ENCODE data around the gene MAP3K2.
"Not testable (repeated sequence)": the region's sequence is repeated elsewhere in the genome, so short reads cannot be mapped to it uniquely, and the experiment has no call there.

Gene MAP3K2

GRCh38 chr2:127414638-127415592 is 27.1 kb upstream of the MAP3K2 start:
- no peak overlapping the region for H3K4me3 ChIP-seq (ENCODE audit: low read depth, low read length)
- no peak for TF ChIP-seq CTCF (IDR thresholded peaks at IDR 0.05; ENCODE audit: low read depth, low read length)

GRCh38 chr2:127413782-127414637 is 26.2 kb upstream of the MAP3K2 start:
- no peak overlapping the region for H3K4me3 ChIP-seq (ENCODE audit: low read depth, low read length)

GRCh38 chr2:127413200-127413599 is 25.4 kb upstream of the MAP3K2 start:
- H3K4me3 ChIP-seq (ENCODE audit: low read depth, low read length), result no peak overlapping the region
- TF ChIP-seq CTCF (IDR thresholded peaks at IDR 0.05; ENCODE audit: low read depth, low read length), result no peak

More at GRCh38 chr2:127413782-127414637, 26.2 kb upstream of the MAP3K2 start:
- TF ChIP-seq CTCF (IDR thresholded peaks at IDR 0.05; ENCODE audit: low read depth, low read length), result no peak

- no peak overlapping the region for H3K4me3 ChIP-seq (ENCODE audit: low read depth, low read length)
Measured at GRCh38 chr2:127411653-127412369, 24.0 kb upstream of the MAP3K2 start.

GRCh38 chr2:127410871-127411652 is 23.3 kb upstream of the MAP3K2 start:
- H3K4me3 ChIP-seq (ENCODE audit: low read depth, low read length), result no peak overlapping the region
- TF ChIP-seq CTCF (IDR thresholded peaks at IDR 0.05; ENCODE audit: low read depth, low read length), result no peak

More at GRCh38 chr2:127411653-127412369, 24.0 kb upstream of the MAP3K2 start:
- no peak for TF ChIP-seq CTCF (IDR thresholded peaks at IDR 0.05; ENCODE audit: low read depth, low read length)

GRCh38 chr2:127409716-127410115 is 21.9 kb upstream of the MAP3K2 start:
- not testable (repeated sequence) for H3K4me3 ChIP-seq (ENCODE audit: low read depth, low read length)

GRCh38 chr2:127408807-127409099 is 21.0 kb upstream of the MAP3K2 start:
- H3K4me3 ChIP-seq (ENCODE audit: low read depth, low read length), result no peak overlapping the region
- no peak for TF ChIP-seq CTCF (IDR thresholded peaks at IDR 0.05; ENCODE audit: low read depth, low read length)

All from WI38 (cell line).